Left ventricle myocardium inferior (tissue), 1 donor: ENCODE measurements around the gene HOXA3. TPM values are rescaled to one million over a fixed set of nuclear protein-coding genes. Genes with fewer than 3 reads are reported as not detected.
A peak's percentile ranks its signal among the peaks of the same experiment; 100 is the strongest.

Experiments
- DNase-seq: peaks from one replicate; pipeline ENCODE4 v3.0.0-alpha.2; 2020
- H3K27ac ChIP-seq: fragments of 200-600 bp; replicated peaks from 2 replicates; pipeline ENCODE4 v1.8.0; 2021
- H3K27me3 ChIP-seq: fragments of 200-600 bp; 2 replicates; pipeline ENCODE4 v1.8.0; 2021; ENCODE audit warnings: low read depth
- H3K36me3 ChIP-seq: fragments of 200-600 bp; 2 replicates; pipeline ENCODE4 v1.8.0; 2021
- H3K4me1 ChIP-seq: fragments of 200-600 bp; 2 replicates; pipeline ENCODE4 v1.8.0; 2021
- H3K4me3 ChIP-seq: fragments of 200-600 bp; 2 replicates; pipeline ENCODE4 v1.8.0; 2021; ENCODE audit warnings: mild to moderate bottlenecking, moderate library complexity
- H3K9me3 ChIP-seq: fragments of 200-600 bp; replicated peaks from 2 replicates; pipeline ENCODE4 v1.8.0; 2021
- CTCF ChIP-seq: fragments of 200-600 bp; IDR thresholded peaks from 2 replicates; pipeline ENCODE4 v1.8.0; 2021; ENCODE audit warnings: antibody characterized with exemption, mild to moderate bottlenecking, borderline replicate concordance
- intact Hi-C: fragments of 100-400 bp; cut with micrococcal nuclease; formaldehyde crosslinking; loops from one replicate; pipeline ENCODE4 v1.11.0; 2022
- total RNA-seq: library from RNA; stranded (reverse); fragmentation: NEBNext Ultra II Directional; extraction: Animal tissue kit (Norgen Biotek cat#: 25700); gene quantifications from one replicate; pipeline ENCODE4 v1.2.1, GENCODE V29; 2021
- donor health status: DM: no; HTN: yes; CAD: no; lungs with severe emphysema.

Gene HOXA3
- total RNA-seq, 1 donor from 2014 or later = not detected

GRCh38 chr7:27184337-27185012 lies 32.1 kb upstream of the HOXA3 start:
- Histone ChIP-seq H3K27ac (no peak overlapping the region), H3K9me3 (no peaks in the 10 kb centered on the region), H3K4me1 (peaks cover 58% of the 10 kb centered on the region), H3K36me3 (no peaks in the 10 kb centered on the region), H3K27me3 (peaks cover 100% of the 10 kb centered on the region), H3K4me3 (peak overlapping the region; percentile 59)
- intact Hi-C loops = no loop called here
- TF ChIP-seq CTCF = no peak
- DNase-seq = no peak

DNA sequence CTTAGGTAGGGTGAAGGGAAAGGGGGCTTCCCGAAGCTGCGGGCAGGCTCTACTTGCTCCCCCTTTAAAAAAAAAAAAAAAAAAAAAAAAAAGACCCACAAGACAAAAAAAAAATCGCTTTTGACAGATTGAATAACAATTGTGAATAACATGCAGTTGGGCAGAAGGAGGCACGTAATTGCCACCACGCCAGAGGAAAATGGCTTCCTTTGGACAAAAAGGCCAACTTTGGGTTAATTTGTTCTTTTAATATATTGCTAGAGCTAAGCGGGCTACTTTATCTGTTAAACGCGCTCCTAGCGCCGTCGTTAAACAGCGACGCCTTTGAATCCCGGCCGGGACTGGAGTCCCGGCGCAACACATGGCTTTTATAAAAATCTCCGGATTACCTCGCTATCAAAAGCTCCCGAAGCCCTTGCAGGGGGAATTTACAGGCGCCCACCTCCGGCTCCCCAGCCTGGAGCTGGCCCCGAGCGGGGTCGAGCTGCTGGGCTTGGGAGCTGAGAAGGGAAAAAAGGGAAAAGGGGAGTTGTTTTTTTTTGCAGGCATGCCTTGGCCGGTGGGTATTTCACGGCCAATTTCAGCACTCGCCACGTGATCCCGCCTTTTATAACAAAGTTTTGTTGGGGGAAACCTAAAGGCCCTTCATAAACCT lies 31.4 kb upstream of the HOXA3 start:
- intact Hi-C loops = no loop called here
- Histone ChIP-seq H3K4me1 (peaks cover 54% of the 10 kb centered on the region), H3K27ac (no peak overlapping the region), H3K36me3 (no peaks in the 10 kb centered on the region), H3K4me3 (peak overlapping the region; percentile 59), H3K9me3 (no peaks in the 10 kb centered on the region), H3K27me3 (peaks cover 100% of the 10 kb centered on the region)
- no peak for DNase-seq
- no peak for TF ChIP-seq CTCF

DNA sequence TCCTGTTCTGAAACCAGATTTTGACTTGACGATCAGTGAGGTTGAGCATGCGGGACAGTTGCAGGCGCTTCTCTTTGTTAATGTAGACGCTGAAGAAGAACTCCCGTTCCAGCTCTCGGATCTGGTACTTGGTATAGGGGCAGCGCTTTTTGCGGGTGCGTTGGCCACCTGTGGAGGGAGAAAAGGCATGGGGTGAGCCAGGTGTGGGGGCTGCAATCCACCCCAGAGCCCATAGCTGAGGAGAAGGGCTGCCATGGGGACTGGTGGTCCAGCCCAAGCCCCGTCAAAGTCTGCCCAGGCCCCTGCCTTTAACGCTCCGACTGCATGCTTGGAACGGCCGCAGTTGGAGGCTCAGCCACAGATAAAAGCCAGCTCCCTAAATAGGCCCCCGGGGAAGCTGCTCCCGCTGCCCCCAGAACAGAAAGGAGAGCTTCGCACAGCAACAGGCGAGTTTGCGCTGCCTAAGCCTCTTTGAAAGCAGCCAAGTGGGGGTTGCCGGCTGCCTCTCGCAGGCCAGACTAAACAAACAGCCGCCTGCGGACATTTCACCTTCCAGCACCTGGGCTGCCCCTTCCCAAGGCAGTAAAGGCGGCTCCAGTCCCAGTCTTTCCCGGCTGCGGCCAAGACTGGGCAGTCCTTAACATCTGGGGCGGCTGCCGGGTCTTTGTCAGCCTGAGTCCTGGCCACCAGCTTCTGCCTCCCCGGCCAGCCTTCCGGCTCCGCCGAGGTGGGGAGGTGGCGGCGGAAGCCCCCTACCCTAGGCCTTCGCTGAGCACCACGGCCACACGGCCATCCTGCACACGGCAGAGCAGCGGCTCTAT lies 30.7 kb upstream of the HOXA3 start:
- Histone ChIP-seq H3K36me3 (no peaks in the 10 kb centered on the region), H3K27me3 (peaks cover 100% of the 10 kb centered on the region), H3K9me3 (no peaks in the 10 kb centered on the region), H3K4me1 (peaks cover 47% of the 10 kb centered on the region), H3K4me3 (peak overlapping the region; percentile 59), H3K27ac (no peak overlapping the region)
- intact Hi-C loops = no loop called here
- no peak for TF ChIP-seq CTCF
- DNase-seq = no peak

DNA sequence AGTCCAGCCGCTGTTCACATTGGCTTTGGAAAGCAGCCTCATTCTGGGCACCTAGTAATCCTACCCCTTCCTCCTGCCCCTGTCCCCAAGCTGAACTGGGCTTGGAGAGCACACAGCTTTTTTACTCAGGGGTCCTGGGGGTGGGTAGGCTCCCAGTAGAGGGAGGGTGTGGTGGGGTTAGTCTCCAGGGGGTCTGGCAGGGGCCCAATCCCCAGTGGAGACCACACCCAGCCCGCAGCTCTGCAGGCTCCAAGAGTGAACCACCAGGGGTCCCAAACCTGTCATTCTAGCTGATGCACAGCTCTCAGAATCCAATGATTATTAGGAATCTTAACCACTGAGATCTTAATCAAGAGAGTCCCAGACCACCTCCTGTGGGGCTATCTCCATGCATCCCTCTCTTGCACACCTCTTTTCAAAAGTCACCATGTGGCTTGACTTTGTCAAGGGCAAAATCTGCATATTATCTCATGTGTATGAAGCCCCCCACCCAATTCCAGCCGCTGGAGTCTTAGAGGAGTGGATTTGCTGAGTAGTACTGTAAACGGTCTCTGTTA lies 30.0 kb upstream of the HOXA3 start:
- intact Hi-C loops = no loop called here
- Histone ChIP-seq H3K27ac (no peak overlapping the region), H3K4me1 (peaks cover 40% of the 10 kb centered on the region), H3K9me3 (no peaks in the 10 kb centered on the region), H3K27me3 (peaks cover 100% of the 10 kb centered on the region), H3K36me3 (no peaks in the 10 kb centered on the region), H3K4me3 (no peak overlapping the region)
- no peak for TF ChIP-seq CTCF
- no peak for DNase-seq

- no peaks in the 10 kb centered on the region for H3K9me3 ChIP-seq
- no peak for TF ChIP-seq CTCF
- DNase-seq = no peak
- H3K27me3 ChIP-seq = peaks cover 100% of the 10 kb centered on the region
- no peak overlapping the region for H3K4me3 ChIP-seq
- H3K36me3 ChIP-seq = no peaks in the 10 kb centered on the region
- intact Hi-C loops = no loop called here
- peaks cover 40% of the 10 kb centered on the region for H3K4me1 ChIP-seq
- H3K27ac ChIP-seq = no peak overlapping the region
Observed at GRCh38 chr7:27181795-27182275, 29.5 kb upstream of the HOXA3 start.
